HuH-7.5 (cell line): Measurements from ENCODE around the gene CMTM1.
"Not testable (repeated sequence)": the region's sequence is repeated elsewhere in the genome, so short reads cannot be mapped to it uniquely, and the experiment has no call there.

ENCODE experiments used
- DNase-seq: peaks from one replicate; pipeline ENCODE4 v3.0.0; 2011; ENCODE audit warnings: low spot score

CMTM1 gene

GRCh38 chr16:66562409-66562808 is 3.8 kb upstream of the CMTM1 start:
- DNase-seq, result no peak

GRCh38 chr16:66562986-66563385 is 3.3 kb upstream of the CMTM1 start:
- DNase-seq, result no peak

GRCh38 chr16:66563574-66564334 is 2.5 kb upstream of the CMTM1 start:
- DNase-seq, result no peak

GRCh38 chr16:66567270-66567669 is 1.0 kb downstream of the CMTM1 start:
- not testable (repeated sequence) for DNase-seq

GRCh38 chr16:66568355-66568754 is 2.1 kb downstream of the CMTM1 start:
- no peak for DNase-seq

GRCh38 chr16:66569131-66569530 is 2.9 kb downstream of the CMTM1 start:
- no peak for DNase-seq

GRCh38 chr16:66569827-66570405 is 3.7 kb downstream of the CMTM1 start:
- no peak for DNase-seq

- DNase-seq, result no peak
These were observed 6.1 kb downstream of the CMTM1 start for GRCh38 chr16:66572356-66572755.

- no peak for DNase-seq
These were observed 7.8 kb downstream of the CMTM1 start for GRCh38 chr16:66574081-66574480.

GRCh38 chr16:66574531-66574930 is 8.3 kb downstream of the CMTM1 start:
- DNase-seq, result no peak

GRCh38 chr16:66575060-66575459 is 8.8 kb downstream of the CMTM1 start:
- no peak for DNase-seq

GRCh38 chr16:66576296-66576695 is 10.1 kb downstream of the CMTM1 start:
- DNase-seq, result no peak

GRCh38 chr16:66578651-66579531 is 12.7 kb downstream of the CMTM1 start, which contains the start of gene CMTM2:
CMTM2 (plus strand) TSS chr16:66579463; CDS start chr16:66579608, 145 bp downstream.
- DNase-seq, result no peak

- no peak for DNase-seq
These were observed 14.5 kb downstream of the CMTM1 start for GRCh38 chr16:66580605-66581209.

- no peak for DNase-seq
These were observed 15.2 kb downstream of the CMTM1 start for GRCh38 chr16:66581246-66581952.

- no peak for DNase-seq
These were observed 19.4 kb downstream of the CMTM1 start for GRCh38 chr16:66585481-66586239.

GRCh38 chr16:66587881-66588600 is 21.8 kb downstream of the CMTM1 start:
- DNase-seq, result no peak

- no peak for DNase-seq
These were observed 22.9 kb downstream of the CMTM1 start for GRCh38 chr16:66588981-66589713.

GRCh38 chr16:66590322-66590721 is 24.1 kb downstream of the CMTM1 start:
- DNase-seq, result no peak

- DNase-seq, result no peak
These were observed 24.8 kb downstream of the CMTM1 start for GRCh38 chr16:66591018-66591417.
